Left ventricle myocardium inferior (tissue), 1 donor: ENCODE data around the gene OR2H1. TPM values are rescaled to one million over a fixed set of nuclear protein-coding genes. Genes with fewer than 3 reads are reported as not detected.

ENCODE experiments used
- DNase-seq: peaks from one replicate; pipeline ENCODE4 v3.0.0-alpha.2; 2020
- H3K27ac ChIP-seq: fragments of 200-600 bp; replicated peaks from 2 replicates; pipeline ENCODE4 v1.8.0; 2021
- H3K27me3 ChIP-seq: fragments of 200-600 bp; 2 replicates; pipeline ENCODE4 v1.8.0; 2021; ENCODE audit warnings: low read depth
- H3K36me3 ChIP-seq: fragments of 200-600 bp; 2 replicates; pipeline ENCODE4 v1.8.0; 2021
- H3K4me1 ChIP-seq: fragments of 200-600 bp; 2 replicates; pipeline ENCODE4 v1.8.0; 2021
- H3K4me3 ChIP-seq: fragments of 200-600 bp; 2 replicates; pipeline ENCODE4 v1.8.0; 2021; ENCODE audit warnings: mild to moderate bottlenecking, moderate library complexity
- H3K9me3 ChIP-seq: fragments of 200-600 bp; replicated peaks from 2 replicates; pipeline ENCODE4 v1.8.0; 2021
- intact Hi-C: fragments of 100-400 bp; cut with micrococcal nuclease; formaldehyde crosslinking; loops from one replicate; pipeline ENCODE4 v1.11.0; 2022
- total RNA-seq: library from RNA; stranded (reverse); fragmentation: NEBNext Ultra II Directional; extraction: Animal tissue kit (Norgen Biotek cat#: 25700); gene quantifications from one replicate; pipeline ENCODE4 v1.2.1, GENCODE V29; 2021
- TF ChIP-seq, protein P1 (sequence below): fragments of 200-600 bp; IDR thresholded peaks from 2 replicates; pipeline ENCODE4 v1.8.0; 2021; ENCODE audit warnings: antibody characterized with exemption, mild to moderate bottlenecking, borderline replicate concordance
- donor health status: DM: no; HTN: yes; CAD: no; lungs with severe emphysema.

OR2H1 gene
- total RNA-seq, 1 donor from 2014 or later = not detected

GRCh38 chr6:29507319-29507718 lies 50.4 kb downstream of the OR2H1 start:
- no peak for DNase-seq
- intact Hi-C loops = no loop called here
- H3K9me3 ChIP-seq = no peaks in the 10 kb centered on the region
- peaks cover 49% of the 10 kb centered on the region for H3K27me3 ChIP-seq
- no peaks in the 10 kb centered on the region for H3K4me1 ChIP-seq
- no peak overlapping the region for H3K27ac ChIP-seq
- TF ChIP-seq, protein P1, sequence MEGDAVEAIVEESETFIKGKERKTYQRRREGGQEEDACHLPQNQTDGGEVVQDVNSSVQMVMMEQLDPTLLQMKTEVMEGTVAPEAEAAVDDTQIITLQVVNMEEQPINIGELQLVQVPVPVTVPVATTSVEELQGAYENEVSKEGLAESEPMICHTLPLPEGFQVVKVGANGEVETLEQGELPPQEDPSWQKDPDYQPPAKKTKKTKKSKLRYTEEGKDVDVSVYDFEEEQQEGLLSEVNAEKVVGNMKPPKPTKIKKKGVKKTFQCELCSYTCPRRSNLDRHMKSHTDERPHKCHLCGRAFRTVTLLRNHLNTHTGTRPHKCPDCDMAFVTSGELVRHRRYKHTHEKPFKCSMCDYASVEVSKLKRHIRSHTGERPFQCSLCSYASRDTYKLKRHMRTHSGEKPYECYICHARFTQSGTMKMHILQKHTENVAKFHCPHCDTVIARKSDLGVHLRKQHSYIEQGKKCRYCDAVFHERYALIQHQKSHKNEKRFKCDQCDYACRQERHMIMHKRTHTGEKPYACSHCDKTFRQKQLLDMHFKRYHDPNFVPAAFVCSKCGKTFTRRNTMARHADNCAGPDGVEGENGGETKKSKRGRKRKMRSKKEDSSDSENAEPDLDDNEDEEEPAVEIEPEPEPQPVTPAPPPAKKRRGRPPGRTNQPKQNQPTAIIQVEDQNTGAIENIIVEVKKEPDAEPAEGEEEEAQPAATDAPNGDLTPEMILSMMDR = no peak
- H3K36me3 ChIP-seq = no peaks in the 10 kb centered on the region
- H3K4me3 ChIP-seq = no peak overlapping the region

DNA sequence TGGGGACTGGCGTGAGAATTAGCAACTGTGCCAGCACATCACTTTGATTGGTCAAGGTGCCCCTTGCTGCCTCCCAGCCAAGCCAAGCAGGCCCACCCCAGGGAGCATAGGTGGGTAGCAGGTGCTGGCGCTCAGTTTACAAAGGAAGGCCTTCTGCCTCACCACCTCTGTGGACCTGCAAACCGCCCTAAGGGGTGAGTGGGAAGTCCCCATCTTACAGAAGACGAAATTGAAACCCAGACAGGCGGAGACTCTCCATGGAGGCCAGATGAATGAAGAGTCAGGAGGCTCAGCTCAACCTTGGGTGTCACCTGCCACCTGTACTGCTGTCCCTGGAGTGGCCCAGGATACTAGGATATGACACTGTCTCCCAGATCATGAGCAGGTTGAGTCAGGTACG lies 52.3 kb downstream of the OR2H1 start:
- H3K9me3 ChIP-seq = no peaks in the 10 kb centered on the region
- H3K4me3 ChIP-seq = no peak overlapping the region

GRCh38 chr6:29509711-29510110 lies 52.8 kb downstream of the OR2H1 start:
- TF ChIP-seq, protein P1 = no peak
- no peaks in the 10 kb centered on the region for H3K36me3 ChIP-seq
- H3K4me1 ChIP-seq = no peaks in the 10 kb centered on the region
- peaks cover 33% of the 10 kb centered on the region for H3K27me3 ChIP-seq
- no peak overlapping the region for H3K4me3 ChIP-seq
- intact Hi-C loops = no loop called here
- no peak overlapping the region for H3K27ac ChIP-seq
- no peaks in the 10 kb centered on the region for H3K9me3 ChIP-seq
- DNase-seq = no peak

More for the DNA sequence above, 52.3 kb downstream of the OR2H1 start:
- Histone ChIP-seq H3K27me3 (peaks cover 33% of the 10 kb centered on the region), H3K4me1 (no peaks in the 10 kb centered on the region), H3K27ac (no peak overlapping the region), H3K36me3 (no peaks in the 10 kb centered on the region)
- DNase-seq = no peak
- TF ChIP-seq, protein P1 = no peak
- intact Hi-C loops = no loop called here

GRCh38 chr6:29510202-29510601 lies 53.2 kb downstream of the OR2H1 start:
- H3K9me3 ChIP-seq = no peaks in the 10 kb centered on the region
- TF ChIP-seq, protein P1 = no peak
- no peak for DNase-seq
- H3K4me3 ChIP-seq = no peak overlapping the region
- peaks cover 33% of the 10 kb centered on the region for H3K27me3 ChIP-seq
- H3K4me1 ChIP-seq = no peaks in the 10 kb centered on the region
- H3K36me3 ChIP-seq = no peaks in the 10 kb centered on the region
- intact Hi-C loops = no loop called here
- H3K27ac ChIP-seq = no peak overlapping the region

DNA sequence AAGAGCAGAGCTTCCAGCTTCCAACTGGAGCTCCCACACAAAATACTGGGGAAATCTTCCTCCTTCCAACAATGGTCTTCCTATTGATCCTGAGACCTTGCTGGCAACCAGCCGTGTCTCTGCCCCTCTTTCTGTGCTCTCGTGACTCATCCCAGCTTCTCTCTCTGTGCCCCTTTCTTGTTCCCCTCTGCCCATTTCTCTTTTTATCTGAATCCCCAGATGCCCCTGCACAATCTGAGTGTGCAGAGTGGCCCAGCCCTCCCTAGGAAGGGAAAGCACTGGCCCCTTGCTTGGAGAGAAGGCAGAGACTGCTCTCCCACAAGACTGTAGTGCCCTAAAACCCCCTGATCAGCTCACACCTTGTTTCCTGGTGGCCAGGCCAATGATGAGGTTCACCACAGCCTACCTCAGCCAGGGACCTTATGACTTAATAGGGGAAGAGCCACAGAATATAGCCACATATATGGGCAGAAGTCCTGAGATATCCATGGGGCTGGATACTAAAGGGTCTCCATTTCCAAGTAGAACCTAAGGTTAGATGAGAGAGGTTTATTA lies 53.9 kb downstream of the OR2H1 start:
- Histone ChIP-seq H3K27me3 (peaks cover 27% of the 10 kb centered on the region), H3K27ac (no peak overlapping the region), H3K4me1 (no peaks in the 10 kb centered on the region), H3K4me3 (no peak overlapping the region), H3K36me3 (no peaks in the 10 kb centered on the region), H3K9me3 (no peaks in the 10 kb centered on the region)
- no peak for DNase-seq
- TF ChIP-seq, protein P1 = no peak
- intact Hi-C loops = no loop called here

Other genes with a start within 250 kb of the OR2H1 start
- not detected for gene OR14J1, start 155.5 kb upstream of the OR2H1 start, total RNA-seq
- not detected for gene OR5V1, start 88.3 kb upstream of the OR2H1 start, total RNA-seq
- not detected for gene OR12D3, start 81.9 kb upstream of the OR2H1 start, total RNA-seq
- not detected for gene OR12D2, start 61.5 kb upstream of the OR2H1 start, total RNA-seq
- gene OR12D1, start 42.2 kb upstream of the OR2H1 start, total RNA-seq = not detected
- not detected for gene OR10C1, start 17.8 kb upstream of the OR2H1 start, total RNA-seq
- not detected for gene OR11A1, start 84 bp upstream of the OR2H1 start, total RNA-seq
- gene MAS1L, start 30.8 kb downstream of the OR2H1 start, total RNA-seq = not detected
- gene UBD, start 102.6 kb downstream of the OR2H1 start, total RNA-seq = not detected
- gene OR2H2, start 128.0 kb downstream of the OR2H1 start, total RNA-seq = not detected
- 19.3 TPM for gene GABBR1, start 176.0 kb downstream of the OR2H1 start, total RNA-seq
- gene MOG, start 199.9 kb downstream of the OR2H1 start, total RNA-seq = 14.7 TPM
- not detected for gene ZFP57, start 224.0 kb downstream of the OR2H1 start, total RNA-seq